NCI-H2196 (cell line): Measurements from ENCODE around the gene CASP2.
"Not testable (repeated sequence)": the region's sequence is repeated elsewhere in the genome, so short reads cannot be mapped to it uniquely, and the experiment has no call there.

Experiments used
- DNase-seq: peaks from one replicate; lab custom pipeline; 2025; ENCODE audit not compliant: unreplicated experiment; lab: John Stamatoyannopoulos, UW

Gene CASP2

GRCh38 chr7:143289888-143290287, 1.7 kb downstream of the CASP2 start:
- DNase-seq = not testable (repeated sequence)

- no peak for DNase-seq
Measured at GRCh38 chr7:143290293-143290692, 2.1 kb downstream of the CASP2 start.

- no peak for DNase-seq
Measured at GRCh38 chr7:143292876-143293275, 4.7 kb downstream of the CASP2 start.

GRCh38 chr7:143295870-143296269, 7.7 kb downstream of the CASP2 start:
- no peak for DNase-seq

- no peak for DNase-seq
Measured at GRCh38 chr7:143296686-143297085, 8.5 kb downstream of the CASP2 start.

- no peak for DNase-seq
Measured at GRCh38 chr7:143299346-143299745, 11.2 kb downstream of the CASP2 start.

- DNase-seq = peak; percentile 37
Measured at GRCh38 chr7:143299840-143300239, 11.7 kb downstream of the CASP2 start.

- DNase-seq = no peak
Measured at GRCh38 chr7:143300959-143301935, 13.1 kb downstream of the CASP2 start.

- DNase-seq = no peak
Measured at GRCh38 chr7:143303733-143304132, 15.6 kb downstream of the CASP2 start.

- no peak for DNase-seq
Measured at GRCh38 chr7:143304938-143305337, 16.8 kb downstream of the CASP2 start.

GRCh38 chr7:143305423-143306070, 17.4 kb downstream of the CASP2 start:
- DNase-seq = peak; percentile 89

GRCh38 chr7:143308632-143309031, 20.5 kb downstream of the CASP2 start:
- DNase-seq = no peak

GRCh38 chr7:143314127-143314526, 26.0 kb downstream of the CASP2 start:
- DNase-seq = no peak

GRCh38 chr7:143315776-143316175, 27.6 kb downstream of the CASP2 start, which contains the start of gene CLCN1:
Gene CLCN1 (plus strand): TSS chr7:143316111. CDS start chr7:143316213, 102 bp downstream.
- no peak for DNase-seq

GRCh38 chr7:143316492-143316891, 28.3 kb downstream of the CASP2 start:
- DNase-seq = no peak

- no peak for DNase-seq
Measured at GRCh38 chr7:143318661-143319060, 30.5 kb downstream of the CASP2 start.

GRCh38 chr7:143320620-143321019, 32.5 kb downstream of the CASP2 start:
- DNase-seq = no peak

GRCh38 chr7:143321242-143321641, 33.1 kb downstream of the CASP2 start:
- DNase-seq = no peak

- no peak for DNase-seq
Measured at GRCh38 chr7:143321734-143322133, 33.6 kb downstream of the CASP2 start.

GRCh38 chr7:143322760-143323633, 34.8 kb downstream of the CASP2 start:
- no peak for DNase-seq

- DNase-seq = no peak
Measured at GRCh38 chr7:143323653-143324052, 35.5 kb downstream of the CASP2 start.
